GM21619 (cell line): ENCODE measurements around the gene TP53I13.

ENCODE experiments used
- ATAC-seq: cut with Tn5 transposase; IDR thresholded peaks from one replicate; pipeline ENCODE4 v1.9.1; 2021; ENCODE audit not compliant: unreplicated experiment

The TP53I13 gene

GRCh38 chr17:29613856-29614255 is 45.4 kb downstream of the TP53I13 start:
- no peak for ATAC-seq

GRCh38 chr17:29614349-29615047 is 46.0 kb downstream of the TP53I13 start:
- ATAC-seq: no peak

GRCh38 chr17:29615048-29615385 is 46.5 kb downstream of the TP53I13 start:
- no peak for ATAC-seq

DNA sequence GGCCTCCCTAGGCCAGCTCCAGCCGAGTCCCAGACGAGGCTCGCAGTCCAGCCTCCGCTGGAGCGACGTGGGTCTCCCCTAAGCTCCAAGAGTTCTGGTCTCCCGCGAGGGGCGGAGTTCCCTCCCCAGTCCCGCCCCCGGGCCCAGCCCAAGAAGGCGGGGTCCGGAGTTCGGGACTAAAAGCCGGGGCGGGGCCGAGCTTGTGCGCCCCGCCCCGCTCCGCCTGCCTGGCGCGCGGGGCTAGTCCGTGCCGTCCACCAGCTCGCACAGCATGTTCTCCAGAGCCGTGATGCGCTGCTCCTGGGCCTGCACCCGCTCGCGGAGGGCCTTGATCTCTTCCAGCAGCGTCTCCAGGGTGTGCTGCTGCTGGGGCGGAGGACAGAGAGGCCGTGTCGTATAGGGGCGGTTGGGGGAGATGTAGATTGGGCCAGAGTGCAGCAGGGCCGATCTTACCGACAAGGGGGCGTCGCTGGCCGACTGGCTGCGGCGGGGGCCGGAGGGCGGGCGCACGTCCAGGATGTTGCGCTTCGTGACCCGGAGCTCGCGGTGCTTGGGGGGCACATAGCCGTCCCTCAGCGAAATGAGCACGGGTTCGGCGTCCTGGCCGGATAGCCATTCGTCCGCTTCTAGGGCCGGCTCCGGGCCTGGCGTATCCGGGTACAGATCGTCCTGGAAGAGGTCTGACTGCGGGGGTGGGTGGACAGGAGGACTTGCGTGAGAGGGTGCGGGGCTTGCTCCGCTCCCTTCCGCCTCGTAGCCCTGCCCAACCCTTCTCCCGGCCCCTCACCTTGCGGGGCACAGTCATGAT is 47.2 kb downstream of the TP53I13 start:
- peak; percentile 50 for ATAC-seq

GRCh38 chr17:29616300-29617048 is 48.0 kb downstream of the TP53I13 start:
- no peak for ATAC-seq

DNA sequence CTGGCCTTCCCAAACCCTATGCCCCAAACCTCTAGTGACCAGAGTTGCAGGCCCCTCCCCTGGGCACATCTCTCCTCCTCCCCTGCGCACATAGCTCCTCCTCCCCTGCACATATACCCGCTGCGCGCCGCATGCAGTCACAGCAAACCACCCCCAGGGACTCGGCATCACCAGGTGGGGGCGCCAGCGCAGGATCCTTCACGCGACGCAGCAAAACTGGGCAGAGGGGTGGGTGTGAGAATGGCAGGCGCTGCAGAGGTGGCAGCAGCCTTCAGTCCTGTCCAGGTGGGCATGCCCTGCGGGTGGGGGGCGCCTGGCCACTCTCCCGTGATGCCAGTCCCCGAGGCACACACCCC is 48.6 kb downstream of the TP53I13 start:
- no peak for ATAC-seq

- ATAC-seq: no peak
These were observed 49.2 kb downstream of the TP53I13 start for GRCh38 chr17:29617481-29618271.

- no peak for ATAC-seq
These were observed 50.0 kb downstream of the TP53I13 start for GRCh38 chr17:29618272-29619065.

- no peak for ATAC-seq
These were observed 50.8 kb downstream of the TP53I13 start for GRCh38 chr17:29619251-29619650.

GRCh38 chr17:29620271-29620670 is 51.8 kb downstream of the TP53I13 start:
- no peak for ATAC-seq

GRCh38 chr17:29620779-29621500 is 52.4 kb downstream of the TP53I13 start:
- ATAC-seq: no peak

- no peak for ATAC-seq
These were observed 53.3 kb downstream of the TP53I13 start for GRCh38 chr17:29621751-29622194.
